Central memory CD4-positive, alpha-beta T cell (primary cell): ENCODE data around the gene SGO2.
A peak's percentile ranks its signal among the peaks of the same experiment; 100 is the strongest.
"Not testable (repeated sequence)": the region's sequence is repeated elsewhere in the genome, so short reads cannot be mapped to it uniquely, and the experiment has no call there.

Experiments used
- DNase-seq: peaks from one replicate; pipeline ENCODE4 v3.0.0; 2022

The SGO2 gene

GRCh38 chr2:200525066-200525465 lies 941 bp upstream of the SGO2 start:
- no peak for DNase-seq

DNA sequence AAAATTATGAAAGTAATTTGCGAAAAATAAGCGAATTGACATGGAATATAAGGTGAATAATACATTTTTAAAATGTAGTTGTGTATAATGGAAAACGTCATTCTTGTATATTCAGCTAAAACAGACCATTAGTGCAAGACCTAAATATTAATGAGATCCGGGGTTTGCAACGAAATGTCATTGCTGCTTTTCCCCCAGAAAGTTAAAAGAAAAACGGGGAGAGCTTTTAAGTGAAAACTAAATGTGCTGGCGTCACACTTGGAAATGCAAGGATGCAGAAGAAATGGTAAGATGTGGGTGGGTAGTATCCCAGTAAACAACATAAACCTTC lies 491 bp upstream of the SGO2 start:
- DNase-seq, result no peak

GRCh38 chr2:200528228-200528627 lies 2.2 kb downstream of the SGO2 start:
- DNase-seq, result no peak

GRCh38 chr2:200533754-200534153 lies 7.7 kb downstream of the SGO2 start:
- no peak for DNase-seq

DNA sequence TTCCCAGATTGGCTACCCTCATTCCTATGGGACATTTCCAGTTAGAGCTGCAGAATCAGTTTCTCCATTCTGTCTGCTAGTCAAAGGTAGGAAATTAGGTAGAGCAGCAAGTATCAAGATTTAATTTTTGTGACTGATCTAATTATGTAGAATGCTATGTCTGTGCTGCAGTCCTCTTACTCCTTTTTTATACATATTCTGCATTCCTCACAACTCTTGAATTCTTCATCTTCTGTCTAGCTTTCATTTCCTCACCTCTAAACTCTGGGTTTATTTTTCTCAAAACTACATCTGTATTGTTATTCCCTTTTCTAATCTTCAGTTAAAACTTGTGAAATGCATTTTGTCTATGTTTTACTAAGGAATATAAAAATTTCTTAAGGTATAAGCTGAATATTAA lies 8.6 kb downstream of the SGO2 start:
- no peak for DNase-seq

DNA sequence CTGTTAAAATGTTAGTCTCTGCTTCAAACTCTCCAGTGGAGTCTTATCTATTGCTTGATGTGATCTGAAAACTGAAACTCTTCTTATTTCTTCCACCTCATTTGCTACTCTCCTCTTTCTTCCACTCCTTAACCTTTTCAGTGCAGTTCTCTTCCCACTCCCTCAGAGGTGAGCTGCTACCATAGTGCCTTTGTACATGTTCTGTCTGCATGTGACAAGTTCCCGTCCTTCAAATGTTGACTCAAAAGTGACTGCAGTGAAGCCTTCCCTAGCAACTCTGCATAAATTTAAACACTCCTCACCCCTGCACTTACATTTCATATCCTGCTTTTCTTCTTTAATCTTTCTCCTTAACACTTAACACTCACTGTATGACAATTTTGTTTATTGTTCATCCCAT lies 12.1 kb downstream of the SGO2 start:
- DNase-seq, result no peak

DNA sequence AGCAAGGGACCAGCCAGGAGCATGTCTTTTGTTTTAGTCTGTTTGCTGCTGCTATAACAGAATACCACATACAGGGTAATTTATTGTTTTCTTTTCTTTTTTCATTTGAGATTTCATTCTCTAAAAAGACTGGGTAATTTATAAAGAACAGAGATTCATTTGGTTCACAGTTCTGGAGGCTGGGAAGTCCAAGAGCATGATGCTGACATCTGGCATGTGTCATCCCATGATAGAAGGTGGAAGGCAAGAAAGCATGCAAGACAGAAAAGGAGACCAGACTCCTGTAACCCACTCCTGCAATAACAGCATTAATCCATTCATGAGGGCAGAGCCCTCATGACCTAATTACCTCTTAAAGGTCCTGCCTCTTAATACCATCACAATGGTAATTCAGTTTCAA lies 14.8 kb downstream of the SGO2 start:
- no peak for DNase-seq

DNA sequence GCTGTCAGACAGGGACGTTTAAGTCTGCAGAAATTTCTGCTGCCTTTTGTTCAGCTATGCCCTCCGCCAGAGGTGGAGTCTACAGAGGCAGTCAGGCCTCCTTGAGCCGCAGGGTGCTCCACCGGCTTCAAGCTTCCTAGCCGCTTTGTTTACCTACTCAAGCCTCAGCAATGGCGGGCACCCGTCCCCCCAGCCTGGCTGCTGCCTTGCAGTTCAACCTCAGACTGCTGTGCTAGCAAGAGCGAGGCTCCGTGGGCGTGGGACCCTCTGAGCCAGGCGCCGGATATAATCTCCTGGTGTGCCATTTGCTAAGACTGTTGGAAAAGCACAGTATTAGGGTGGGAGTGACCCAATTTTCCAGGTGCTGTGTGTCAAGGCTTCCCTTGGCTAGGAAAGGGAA lies 40.6 kb downstream of the SGO2 start:
- not testable (repeated sequence) for DNase-seq

DNA sequence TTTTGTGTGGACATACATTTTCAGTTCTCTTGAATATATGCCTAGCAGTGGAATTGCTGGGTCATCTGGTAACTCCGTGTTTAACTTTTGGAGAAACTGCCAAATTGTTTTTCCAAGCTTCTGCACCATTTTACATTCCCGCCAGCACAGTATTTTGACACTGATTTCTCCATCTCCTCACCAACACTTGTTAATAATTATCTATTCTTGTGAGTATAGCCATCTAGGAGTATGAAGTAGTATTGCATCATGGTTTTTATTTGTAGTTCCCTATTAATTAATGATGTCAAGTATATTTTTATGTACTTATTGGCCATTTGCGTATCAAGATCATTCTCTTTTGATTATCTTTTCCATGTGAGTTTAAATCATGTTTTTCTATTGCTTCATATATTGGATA lies 41.9 kb downstream of the SGO2 start:
- no peak for DNase-seq

DNA sequence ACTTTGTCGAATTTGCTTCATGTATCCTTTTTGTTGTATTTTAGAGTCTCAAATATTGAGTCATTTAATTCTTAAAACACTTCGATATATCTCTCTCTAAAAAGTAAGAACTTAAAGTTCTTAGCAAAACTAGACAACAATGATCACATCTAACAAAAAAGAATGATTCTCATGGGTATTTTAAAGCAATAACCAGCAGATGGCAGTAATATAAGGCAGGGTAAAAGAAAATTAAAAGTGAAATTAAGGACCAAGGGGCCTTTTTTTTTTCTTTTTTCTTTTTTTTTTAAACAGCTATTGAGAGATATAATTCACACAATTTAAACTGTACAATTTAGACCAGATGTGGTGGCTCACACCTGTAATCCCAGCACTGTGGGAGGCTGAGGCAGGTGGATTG lies 50.0 kb downstream of the SGO2 start:
- peak; percentile 10 for DNase-seq

- no peak for DNase-seq
These were observed 51.0 kb downstream of the SGO2 start for GRCh38 chr2:200577027-200577426.

GRCh38 chr2:200578778-200579177 lies 52.8 kb downstream of the SGO2 start:
- peak; percentile 5 for DNase-seq

DNA sequence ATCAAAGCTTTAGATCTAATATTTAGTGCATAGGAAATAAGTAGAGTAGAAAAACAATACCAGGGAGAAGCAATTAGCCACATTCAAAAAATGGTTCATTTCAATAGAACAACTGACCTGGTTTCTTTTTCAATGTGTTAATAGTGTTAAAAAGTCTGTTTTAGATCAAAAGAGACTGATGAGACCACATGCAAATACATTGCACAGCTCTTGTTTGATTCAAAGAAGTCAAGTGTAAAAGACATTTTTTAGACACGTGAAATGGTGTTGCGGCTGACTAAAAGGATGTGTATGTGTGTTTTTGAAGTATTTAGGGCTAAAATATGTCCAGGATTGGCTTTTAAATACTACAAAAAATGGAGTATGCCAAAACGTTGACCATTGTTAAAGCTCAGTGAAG lies 58.6 kb downstream of the SGO2 start:
- DNase-seq, result no peak

DNA sequence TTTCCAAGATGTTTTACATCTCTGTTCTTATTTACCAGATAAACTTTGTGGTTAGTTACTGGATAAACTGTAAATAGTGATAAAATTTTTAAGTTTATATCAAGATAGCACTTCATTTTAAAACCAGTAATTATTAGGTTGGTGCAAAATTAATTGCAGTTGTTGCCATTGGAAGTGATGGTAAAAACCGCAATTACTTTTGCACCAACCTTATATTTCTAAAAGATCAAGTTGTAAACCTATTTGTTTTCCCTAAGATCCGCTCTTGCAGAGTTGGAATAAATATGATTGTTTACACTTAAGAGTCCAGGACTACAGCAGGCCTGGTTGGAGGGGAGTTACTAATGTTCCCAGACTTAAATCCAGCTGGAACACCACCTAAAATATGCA lies 59.3 kb downstream of the SGO2 start:
- no peak for DNase-seq

- no peak for DNase-seq
These were observed 60.0 kb downstream of the SGO2 start, which contains the start of gene AOX1 for GRCh38 chr2:200585730-200586643. Gene AOX1 (plus strand): TSS chr2:200586014. CDS start chr2:200586109, 95 bp downstream.

GRCh38 chr2:200586644-200586975 lies 60.6 kb downstream of the SGO2 start:
- DNase-seq, result no peak

DNA sequence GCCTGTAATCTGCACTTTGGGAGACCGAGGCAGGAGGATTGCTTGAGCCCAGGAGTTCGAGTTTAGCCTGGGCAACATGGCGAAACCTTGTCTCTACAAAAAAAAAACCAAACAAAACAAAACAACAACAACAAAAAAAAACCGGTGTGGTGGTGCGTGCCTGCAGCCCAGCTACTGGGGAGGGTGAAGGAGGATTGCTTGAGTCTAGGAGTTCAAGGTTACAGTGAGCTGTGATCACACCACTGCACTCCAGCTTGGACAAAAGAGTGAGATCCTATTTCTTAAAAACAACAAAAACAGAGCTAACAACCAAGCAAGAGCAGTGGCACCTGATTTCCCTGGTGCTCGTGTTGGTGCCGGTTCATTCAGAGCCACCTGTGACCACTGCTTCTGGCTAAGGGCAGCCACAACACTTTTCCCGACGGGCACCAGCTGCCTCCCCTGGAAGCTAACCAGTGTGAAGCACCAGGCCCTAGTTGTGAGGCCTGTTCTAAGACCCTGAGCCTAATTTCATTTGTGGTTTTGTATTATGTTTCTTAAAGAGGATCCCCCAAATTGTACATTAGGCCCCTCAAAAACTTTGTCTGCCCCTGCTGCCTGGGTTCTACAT lies 61.1 kb downstream of the SGO2 start:
- no peak for DNase-seq

- no peak for DNase-seq
These were observed 62.2 kb downstream of the SGO2 start for GRCh38 chr2:200588076-200588678.

DNA sequence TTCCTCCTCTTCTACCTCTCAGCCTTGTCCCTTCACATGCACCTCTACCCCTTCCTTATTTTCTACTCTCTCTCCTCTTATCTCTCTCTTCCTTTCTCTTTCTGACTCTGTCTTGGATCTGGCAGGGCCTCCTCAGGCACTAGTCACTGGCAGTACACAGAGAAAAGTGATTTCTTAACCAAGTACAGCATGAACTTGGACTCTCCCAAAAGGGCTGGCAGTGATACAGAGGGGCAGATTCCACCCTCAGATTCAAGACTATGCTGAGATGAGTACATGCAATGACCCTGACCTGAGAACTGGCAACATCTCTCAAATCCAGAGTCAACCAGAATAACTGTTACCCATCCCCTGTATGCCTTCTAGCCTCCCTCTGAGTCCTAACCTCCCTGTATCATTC lies 64.1 kb downstream of the SGO2 start:
- no peak for DNase-seq

DNA sequence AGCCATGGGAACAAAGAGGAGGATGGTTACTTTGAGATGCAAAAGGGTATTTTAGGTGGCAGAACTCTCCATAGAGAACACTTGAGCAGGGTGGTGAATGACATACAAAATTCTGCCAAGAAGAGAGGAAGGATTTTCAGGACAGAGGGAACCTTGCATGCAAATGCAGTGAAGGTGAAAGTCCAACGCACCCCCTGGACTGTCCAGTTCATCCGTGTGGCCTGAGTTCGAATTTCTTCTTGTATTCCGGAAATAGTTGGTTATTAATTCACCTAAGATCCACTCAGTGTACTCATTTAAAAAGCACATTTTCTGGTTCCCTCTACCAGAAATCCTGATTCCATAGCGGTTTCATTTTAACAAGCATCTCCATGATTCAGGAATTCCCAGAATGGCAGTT lies 65.3 kb downstream of the SGO2 start:
- no peak for DNase-seq

DNA sequence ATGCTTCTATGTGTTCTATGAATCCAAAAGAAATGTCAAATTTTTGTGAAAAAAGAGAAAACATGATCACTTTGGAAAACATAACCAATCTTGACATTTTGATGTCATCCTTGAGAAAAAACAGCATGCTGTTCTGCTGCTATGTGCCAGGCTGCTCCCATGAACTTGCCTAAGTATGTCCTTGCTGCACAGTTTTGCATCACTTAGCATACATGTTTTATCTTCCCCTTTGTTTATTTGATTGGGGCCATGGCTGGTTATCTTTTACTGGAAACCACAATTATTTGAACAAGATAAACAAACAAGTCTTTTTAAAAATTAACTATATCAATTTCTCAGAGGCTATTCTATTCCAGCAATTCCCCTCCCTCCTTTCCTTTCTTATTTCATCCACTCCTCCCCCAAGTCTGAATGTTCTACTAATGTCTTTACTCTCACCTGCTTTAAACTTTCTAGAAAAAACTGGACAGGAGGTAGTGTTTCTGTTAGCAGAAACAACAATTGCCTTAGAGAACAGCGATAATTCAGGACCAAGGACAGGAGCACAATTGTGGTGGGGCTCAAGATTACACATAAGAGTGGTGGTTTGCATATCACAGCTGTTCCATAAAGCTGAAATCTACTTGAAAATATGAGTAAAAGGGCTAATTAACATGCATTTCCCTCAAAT lies 66.5 kb downstream of the SGO2 start:
- no peak for DNase-seq

GRCh38 chr2:200593905-200594304 lies 67.9 kb downstream of the SGO2 start:
- DNase-seq, result no peak

DNA sequence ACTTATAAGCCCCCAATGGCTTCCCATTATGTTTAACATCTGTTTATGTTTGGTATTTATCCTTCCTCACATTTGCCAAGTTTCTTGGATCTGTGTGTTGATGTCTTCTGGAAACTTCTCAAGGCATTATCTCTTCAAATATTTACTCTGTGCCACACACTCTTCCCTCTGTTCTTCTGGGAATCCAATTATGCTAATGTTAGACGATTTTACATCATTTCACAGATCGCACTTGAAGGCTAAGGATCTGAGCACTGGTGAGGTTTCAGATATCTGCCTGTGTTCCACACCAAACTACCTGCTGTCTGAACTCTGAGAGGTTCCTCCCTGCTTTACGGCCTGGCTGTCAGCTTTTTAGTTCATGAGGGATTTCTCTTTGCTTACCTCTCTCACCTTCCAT lies 69.9 kb downstream of the SGO2 start:
- no peak for DNase-seq
